Adrenal gland (tissue), 12 donors: Measurements from ENCODE around the gene CEP89. TPM values are rescaled to one million over a fixed set of nuclear protein-coding genes. Genes with fewer than 3 reads are reported as not detected.

Experiments
- DNase-seq, 7 donors: peaks; one replicate each; pipeline ENCODE4 v3.0.0-alpha.2; 2019 to 2020
- H3K27ac ChIP-seq, 5 donors: fragments of 200-600 bp; sonication (generic) in 4 of 5; 1 replicate in 3 of 5; 2 replicates in 2 of 5; pipeline versions ENCODE4 v1.5.1 to v1.8.0; 2016 to 2020; ENCODE audit warnings: mild to moderate bottlenecking in 1 of 5
- H3K27me3 ChIP-seq: fragments of 200-600 bp; 2 replicates; pipeline ENCODE4 v1.8.0; 2021
- H3K36me3 ChIP-seq, 2 donors: fragments of 200-600 bp; replicated peaks in 1 of 2; 1 replicate in 1 of 2; 2 replicates in 1 of 2; pipeline versions ENCODE4 v1.5.1 to v1.8.0; 2018 to 2022
- H3K4me1 ChIP-seq, 2 donors: fragments of 200-600 bp; replicated peaks in 1 of 2; 1 replicate in 1 of 2; 2 replicates in 1 of 2; pipeline versions ENCODE4 v1.5.1 to v1.8.0; 2018 to 2021
- H3K4me3 ChIP-seq, 4 donors: fragments of 200-600 bp; sonication (generic) in 3 of 4; one replicate each; pipeline ENCODE4 v1.5.1; 2016 to 2018
- H3K9me3 ChIP-seq, 3 donors: fragments of 200-600 bp; sonication (generic) in 1 of 3; replicated peaks in 1 of 3; 1 replicate in 2 of 3; 2 replicates in 1 of 3; pipeline versions ENCODE4 v1.5.1 to v1.8.0; 2016 to 2021
- POLR2A ChIP-seq, 2 donors: fragments of 450-650 bp; IDR thresholded peaks; one replicate each; pipeline ENCODE4 v1.6.1; 2017; ENCODE audit warnings: antibody characterized with exemption in 2 of 2, mild to moderate bottlenecking in 2 of 2, moderate library complexity in 1 of 2
- WGBS, 4 donors: extraction: QIAGEN DNeasy Blood & Tissue Kit in 2 of 4; methylation state at CpG; one replicate each; pipeline versions ENCODE4 v1.1.5 to v1.1.7; 2013 to 2017; 5-methylcytosine and 5-hydroxymethylcytosine counted together
- intact Hi-C, 2 donors: fragments of 100-400 bp; cut with DNase I; formaldehyde crosslinking; loops; one replicate each; pipeline versions ENCODE4 v1.14.1 to v1.15.0; 2022 to 2023
- polyA plus RNA-seq, 3 donors: library from polyadenylated mRNA; stranded (reverse); fragments of 200-250 nt in 2 of 3; fragments of 350-450 nt in 1 of 3; fragmentation: Illumina TruSeq in 1 of 3; extraction: RNeasy Lipid Tissue Mini Kit (QIAGEN cat#74804) in 1 of 3; gene quantifications; one replicate each; pipeline ENCODE4 v1.2.3, GENCODE V29; 2013 to 2014
- total RNA-seq, 9 donors: library from RNA; depleted of rRNA in 4 of 9; stranded (reverse); fragments of >200 nt in 4 of 9; fragments of 120-200 nt in 1 of 9; fragmentation: NEBNext Ultra II Directional in 1 of 9; extraction: Animal tissue kit (Norgen Biotek cat#: 25700) in 1 of 9; gene quantifications; one replicate each; pipeline versions ENCODE4 v1.1.0 to v1.2.4, GENCODE V29; 2013 to 2023
- TF ChIP-seq, protein P1 (sequence below), 6 experiments: fragments of 450-650 bp in 4 of 6; fragments of 200-600 bp in 2 of 6; sonication (generic) in 1 of 6; IDR thresholded peaks; 1 replicate in 5 of 6; 2 replicates in 1 of 6; pipeline versions ENCODE4 v1.5.1 to v1.8.0; 2016 to 2021; ENCODE audit warnings: antibody characterized with exemption in 6 of 6, mild to moderate bottlenecking in 2 of 6, moderate library complexity in 1 of 6
- donor health status: healthy with polysubstance abuse.
- donor health status: Bipolar disorder and iron deficiency.
- donor health status: DM: yes; HTN: yes; CAD: no.
- donor health status: DM: no; HTN: no; CAD: no.
- donor health status: DM: no; HTN: no; CAD: no.
- donor health status: DM: yes; HTN: yes; CAD: no.

CEP89 gene
- total and polyA plus RNA-seq, 12 donors: 9.2 to 20.1 (median 13.9) TPM

DNA sequence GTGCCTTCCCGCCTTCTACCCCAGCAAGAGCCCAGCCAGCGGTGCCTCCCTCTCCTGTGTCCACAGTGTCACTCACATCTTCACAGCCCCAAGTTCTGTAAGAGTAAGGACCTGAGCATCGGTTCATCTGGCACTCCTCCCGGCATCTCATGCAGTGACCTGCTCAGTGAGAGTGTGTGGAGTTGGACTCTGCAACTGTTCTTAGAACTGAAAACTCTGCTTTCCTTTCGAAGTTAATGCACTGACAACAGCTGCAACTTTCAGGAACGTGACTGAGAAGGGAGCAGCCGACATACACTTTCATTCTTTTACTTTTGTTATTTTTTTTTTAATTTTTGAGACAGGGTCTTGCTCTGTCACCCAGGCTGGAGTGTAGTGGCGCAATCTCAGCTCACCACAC, 41.2 kb downstream of the CEP89 start:
- intact Hi-C loops: no loop called here
- WGBS, 4 donors: 95 to 99% (median 97%) methylated on average over 8 of the region's 8 CpGs

DNA sequence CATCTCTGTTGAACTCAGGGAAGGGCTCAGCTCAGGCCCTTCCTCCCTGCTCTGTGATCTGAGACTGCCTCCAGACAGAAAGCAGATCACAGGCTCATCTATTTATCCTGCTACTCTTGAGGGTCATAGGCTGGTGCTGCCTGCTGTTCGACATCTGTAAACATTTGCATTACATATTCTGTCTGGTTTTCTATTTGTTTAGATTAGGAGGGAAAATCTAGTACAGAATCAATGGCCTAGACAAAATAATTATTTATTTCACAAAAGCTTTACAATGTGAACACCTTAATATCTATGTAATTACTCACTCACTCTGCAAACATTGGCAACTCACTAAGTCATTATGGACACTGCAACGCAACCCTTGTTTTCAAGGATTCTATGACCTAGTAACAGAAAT, 43.0 kb downstream of the CEP89 start:
- H3K36me3 ChIP-seq: peaks cover 0 to 11% of the 10 kb centered on the region in 2 donors

More for the DNA sequence above, 41.2 kb downstream of the CEP89 start:
- TF ChIP-seq, protein P1, sequence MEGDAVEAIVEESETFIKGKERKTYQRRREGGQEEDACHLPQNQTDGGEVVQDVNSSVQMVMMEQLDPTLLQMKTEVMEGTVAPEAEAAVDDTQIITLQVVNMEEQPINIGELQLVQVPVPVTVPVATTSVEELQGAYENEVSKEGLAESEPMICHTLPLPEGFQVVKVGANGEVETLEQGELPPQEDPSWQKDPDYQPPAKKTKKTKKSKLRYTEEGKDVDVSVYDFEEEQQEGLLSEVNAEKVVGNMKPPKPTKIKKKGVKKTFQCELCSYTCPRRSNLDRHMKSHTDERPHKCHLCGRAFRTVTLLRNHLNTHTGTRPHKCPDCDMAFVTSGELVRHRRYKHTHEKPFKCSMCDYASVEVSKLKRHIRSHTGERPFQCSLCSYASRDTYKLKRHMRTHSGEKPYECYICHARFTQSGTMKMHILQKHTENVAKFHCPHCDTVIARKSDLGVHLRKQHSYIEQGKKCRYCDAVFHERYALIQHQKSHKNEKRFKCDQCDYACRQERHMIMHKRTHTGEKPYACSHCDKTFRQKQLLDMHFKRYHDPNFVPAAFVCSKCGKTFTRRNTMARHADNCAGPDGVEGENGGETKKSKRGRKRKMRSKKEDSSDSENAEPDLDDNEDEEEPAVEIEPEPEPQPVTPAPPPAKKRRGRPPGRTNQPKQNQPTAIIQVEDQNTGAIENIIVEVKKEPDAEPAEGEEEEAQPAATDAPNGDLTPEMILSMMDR (IDR thresholded peaks at IDR 0.05): no peak
- no peak for TF ChIP-seq POLR2A (IDR thresholded peaks at IDR 0.05)
- Histone ChIP-seq H3K27me3 (no peaks in the 10 kb centered on the region), H3K4me3 (no peak overlapping the region), H3K27ac (no peak overlapping the region), H3K4me1 (no peaks in the 10 kb centered on the region), H3K36me3 (peaks cover 0 to 5% of the 10 kb centered on the region in 2 donors), H3K9me3 (peaks cover 0 to 6% (median 0%) of the 10 kb centered on the region in 3 donors)
- DNase-seq: no peak

DNA sequence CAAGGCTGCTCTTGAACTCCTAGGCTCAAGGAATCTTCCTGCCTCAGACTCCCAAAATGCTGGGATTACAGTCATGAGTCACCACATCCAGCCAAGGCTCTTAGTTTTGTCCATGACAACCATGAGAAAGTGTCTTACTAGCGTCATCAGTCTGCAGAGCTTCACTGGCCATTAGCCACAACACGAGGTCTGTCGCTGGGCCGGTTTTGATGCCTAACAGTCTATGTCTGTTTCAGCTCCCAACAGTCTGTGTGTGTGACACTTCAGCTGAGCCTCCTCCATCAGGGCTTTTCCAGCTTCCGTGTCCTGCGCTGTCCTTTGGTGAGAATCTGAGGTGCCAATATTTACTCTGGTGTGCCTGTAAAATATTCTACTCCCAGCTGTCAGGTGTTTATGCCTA, 47.6 kb downstream of the CEP89 start:
- WGBS, 4 donors: 53 to 76% (median 66%) methylated on average over 6 of the region's 6 CpGs
- peaks cover 0 to 11% of the 10 kb centered on the region in 2 donors for H3K36me3 ChIP-seq
- intact Hi-C loops: no loop called here
- H3K27ac ChIP-seq: peak overlapping the region in 2 of 5 donors; percentile 40 to 72
- H3K9me3 ChIP-seq: peaks cover 0 to 6% (median 0%) of the 10 kb centered on the region in 3 donors
- peak; percentile 70 to 84 (median 78) for DNase-seq
- TF ChIP-seq, protein P1 (IDR thresholded peaks at IDR 0.05): no peak
- TF ChIP-seq POLR2A (IDR thresholded peaks at IDR 0.05): no peak
- H3K4me1 ChIP-seq: no peaks in the 10 kb centered on the region
- H3K27me3 ChIP-seq: no peaks in the 10 kb centered on the region
- H3K4me3 ChIP-seq: no peak overlapping the region

More for the DNA sequence above, 43.0 kb downstream of the CEP89 start:
- H3K4me1 ChIP-seq: no peaks in the 10 kb centered on the region
- intact Hi-C loops: no loop called here
- no peaks in the 10 kb centered on the region for H3K27me3 ChIP-seq
- no peak for DNase-seq
- H3K4me3 ChIP-seq: no peak overlapping the region
- no peak overlapping the region for H3K27ac ChIP-seq
- H3K9me3 ChIP-seq: peaks cover 0 to 6% (median 0%) of the 10 kb centered on the region in 3 donors
- TF ChIP-seq POLR2A (IDR thresholded peaks at IDR 0.05): no peak
- TF ChIP-seq, protein P1 (IDR thresholded peaks at IDR 0.05): no peak
- 93 to 98% (median 97%) methylated on average over 2 of the region's 2 CpGs for WGBS, 4 donors

DNA sequence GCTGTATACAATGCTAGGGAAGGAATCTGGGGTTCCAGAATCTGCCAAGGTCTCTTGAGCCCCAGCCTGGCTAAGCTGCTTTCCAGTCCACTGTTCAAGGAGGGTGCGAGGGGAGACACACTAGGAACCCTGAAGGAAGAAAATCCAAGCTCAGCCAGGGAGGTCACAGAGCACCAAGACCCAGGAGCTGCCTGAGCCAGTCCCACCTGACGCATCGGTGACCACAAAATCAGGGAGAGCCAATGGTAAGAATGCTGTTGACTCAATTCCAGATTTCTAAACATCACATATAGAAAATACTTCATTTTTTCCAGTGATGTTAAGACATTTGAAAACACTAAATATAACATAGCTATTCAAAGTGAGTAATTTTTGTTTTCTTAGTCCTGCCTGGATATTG, 50.1 kb downstream of the CEP89 start:
- no peak overlapping the region for H3K4me3 ChIP-seq
- no peaks in the 10 kb centered on the region for H3K4me1 ChIP-seq
- TF ChIP-seq POLR2A (IDR thresholded peaks at IDR 0.05): no peak
- 81 to 100% (median 98%) methylated on average over 3 of the region's 3 CpGs for WGBS, 4 donors
- DNase-seq: no peak
- peaks cover 0 to 11% of the 10 kb centered on the region in 2 donors for H3K36me3 ChIP-seq
- no peaks in the 10 kb centered on the region for H3K27me3 ChIP-seq
- no peak overlapping the region for H3K27ac ChIP-seq
- no peaks in the 10 kb centered on the region for H3K9me3 ChIP-seq
- intact Hi-C loops: no loop called here

DNA sequence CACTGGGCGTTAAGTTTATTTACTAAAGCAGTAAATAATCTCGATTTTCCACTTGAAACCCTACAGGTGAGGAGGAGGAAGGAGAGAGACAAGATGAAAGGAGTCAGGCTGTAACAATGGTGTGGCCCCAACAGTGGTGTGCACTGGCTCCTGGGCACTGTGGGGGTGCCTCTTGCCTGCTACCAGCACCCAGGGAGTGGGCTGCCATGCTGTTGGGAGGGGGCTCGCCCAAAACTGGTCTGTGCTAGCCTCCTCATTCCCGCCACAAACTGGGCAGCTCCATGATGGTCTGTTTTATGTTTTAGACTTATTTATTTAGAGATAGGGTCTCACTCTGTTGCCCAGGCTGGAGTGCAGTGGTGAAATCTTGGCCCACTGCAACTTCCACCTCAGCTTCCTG, 52.4 kb downstream of the CEP89 start:
- TF ChIP-seq, protein P1 (IDR thresholded peaks at IDR 0.05): no peak
- no peak for TF ChIP-seq POLR2A (IDR thresholded peaks at IDR 0.05)
- Histone ChIP-seq H3K27ac (no peak overlapping the region), H3K27me3 (no peaks in the 10 kb centered on the region), H3K9me3 (no peaks in the 10 kb centered on the region), H3K4me3 (no peak overlapping the region), H3K4me1 (no peaks in the 10 kb centered on the region), H3K36me3 (peaks cover 0 to 5% of the 10 kb centered on the region in 2 donors)
- no peak for DNase-seq
- intact Hi-C loops: no loop called here
- WGBS, 4 donors: 89 to 98% (median 96%) methylated on average over 4 of the region's 4 CpGs
